Sigmoid colon (tissue), 7 donors: ENCODE results near the gene ZFP30. TPM values are rescaled to one million over a fixed set of nuclear protein-coding genes. Genes with fewer than 3 reads are reported as not detected.

Experiments
- DNase-seq: peaks from one replicate; pipeline ENCODE4 v3.0.0-alpha.2; 2019
- H3K27ac ChIP-seq, 4 donors: fragments of 200-600 bp; sonication (generic); one replicate each; pipeline ENCODE4 v1.5.1; 2016 to 2019; ENCODE audit warnings: mild to moderate bottlenecking in 1 of 4
- H3K27me3 ChIP-seq, 3 donors: fragments of 200-600 bp; sonication (generic); one replicate each; pipeline ENCODE4 v1.5.1; 2019; ENCODE audit warnings: mild to moderate bottlenecking in 1 of 3
- H3K36me3 ChIP-seq, 4 donors: fragments of 200-600 bp; sonication (generic); one replicate each; pipeline ENCODE4 v1.5.1; 2016 to 2019
- H3K4me1 ChIP-seq, 4 donors: fragments of 200-600 bp; sonication (generic); one replicate each; pipeline ENCODE4 v1.5.1; 2017 to 2019
- H3K4me3 ChIP-seq, 4 donors: fragments of 200-600 bp; sonication (generic); one replicate each; pipeline ENCODE4 v1.5.1; 2017 to 2019; ENCODE audit warnings: mild to moderate bottlenecking in 2 of 4, moderate library complexity in 1 of 4
- H3K9me3 ChIP-seq, 4 donors: fragments of 200-600 bp in 3 of 4; sonication (generic) in 3 of 4; one replicate each; pipeline versions ENCODE4 v1.5.1 to v1.6.1; 2013 to 2019
- CTCF ChIP-seq, 4 experiments: fragments of 450-650 bp in 3 of 4; fragments of 200-600 bp in 1 of 4; IDR thresholded peaks; one replicate each; pipeline ENCODE4 v1.5.1; 2016 to 2019; ENCODE audit warnings: antibody characterized with exemption in 4 of 4, mild to moderate bottlenecking in 3 of 4, moderate library complexity in 2 of 4
- EP300 ChIP-seq, 4 donors: sonication (generic); formaldehyde crosslinking; IDR thresholded peaks; one replicate each; pipeline ENCODE4 v1.6.1; 2017; ENCODE audit warnings: antibody characterized with exemption in 4 of 4
- POLR2A ChIP-seq, 2 donors: fragments of 450-650 bp; IDR thresholded peaks; one replicate each; pipeline ENCODE4 v1.6.1; 2016; ENCODE audit warnings: antibody characterized with exemption in 2 of 2, mild to moderate bottlenecking in 2 of 2, moderate library complexity in 2 of 2
- POLR2AphosphoS5 ChIP-seq, 4 donors: sonication (generic); formaldehyde crosslinking; IDR thresholded peaks; one replicate each; pipeline ENCODE4 v1.6.1; 2017; ENCODE audit warnings: antibody characterized with exemption in 4 of 4
- WGBS, 2 donors: extraction: QIAGEN DNeasy Blood & Tissue Kit; methylation state at CpG; one replicate each; pipeline ENCODE4 v1.1.7; 2013; 5-methylcytosine and 5-hydroxymethylcytosine counted together
- intact Hi-C: fragments of 100-400 bp; cut with DNase I; formaldehyde crosslinking; loops from one replicate; pipeline ENCODE4 v1.15.1; 2023
- polyA plus RNA-seq, 3 donors: library from polyadenylated mRNA; stranded (reverse); fragments of 200-250 nt; gene quantifications; one replicate each; pipeline ENCODE4 v1.2.3, GENCODE V29; 2013
- small RNA-seq, 3 donors: library from RNA; depleted of rRNA; stranded (forward); fragments of <200 nt; gene quantifications; one replicate each; pipeline ENCODE3, GENCODE V24; 2016
- total RNA-seq, 4 donors: library from RNA; depleted of rRNA; stranded (reverse); fragments of >200 nt; gene quantifications; one replicate each; pipeline ENCODE4 v1.1.0, GENCODE V29; 2016
- donor health status: healthy with polysubstance abuse.
- donor health status: Bipolar disorder and iron deficiency.
- donor health status: healthy.

ZFP30 gene
- total and polyA plus RNA-seq, 7 donors, result 2.1 to 26.7 (median 8.3) TPM

- no peak for DNase-seq
- H3K27ac ChIP-seq, result no peak overlapping the region
- TF ChIP-seq POLR2A (IDR thresholded peaks at IDR 0.05), result no peak
- TF ChIP-seq CTCF (IDR thresholded peaks at IDR 0.05), result no peak
- TF ChIP-seq EP300 (IDR thresholded peaks at IDR 0.05), result no peak
- no peak for TF ChIP-seq POLR2AphosphoS5 (IDR thresholded peaks at IDR 0.05)
- intact Hi-C loops, result no loop called here
- no peaks in the 10 kb centered on the region for H3K4me1 ChIP-seq
- no peaks in the 10 kb centered on the region for H3K27me3 ChIP-seq
- peaks cover 41 to 59% (median 43%) of the 10 kb centered on the region in 4 donors for H3K9me3 ChIP-seq
- H3K36me3 ChIP-seq, result peaks cover 0 to 45% (median 21%) of the 10 kb centered on the region in 4 donors
- no peak overlapping the region for H3K4me3 ChIP-seq
These were observed 83.1 kb downstream of the ZFP30 start for GRCh38 chr19:37572203-37572602.

- intact Hi-C loops, result no loop called here
- Histone ChIP-seq H3K9me3 (peaks cover 59 to 99% (median 87%) of the 10 kb centered on the region in 4 donors), H3K27me3 (no peaks in the 10 kb centered on the region), H3K36me3 (peaks cover 0 to 90% (median 43%) of the 10 kb centered on the region in 4 donors), H3K4me3 (no peak overlapping the region), H3K4me1 (no peaks in the 10 kb centered on the region), H3K27ac (no peak overlapping the region)
- TF ChIP-seq EP300 (IDR thresholded peaks at IDR 0.05) (no peak), POLR2AphosphoS5 (IDR thresholded peaks at IDR 0.05) (no peak), POLR2A (IDR thresholded peaks at IDR 0.05) (no peak), CTCF (IDR thresholded peaks at IDR 0.05) (no peak)
- no peak for DNase-seq
These were observed 89.9 kb downstream of the ZFP30 start for GRCh38 chr19:37565370-37565669.

GRCh38 chr19:37564624-37565369 is 90.5 kb downstream of the ZFP30 start:
- H3K4me3 ChIP-seq, result no peak overlapping the region
- no peak for DNase-seq
- H3K36me3 ChIP-seq, result peaks cover 0 to 87% (median 41%) of the 10 kb centered on the region in 4 donors
- intact Hi-C loops, result no loop called here
- WGBS, 2 donors, result 94% methylated on average over 7 of the region's 7 CpGs
- H3K9me3 ChIP-seq, result peaks cover 60 to 99% (median 87%) of the 10 kb centered on the region in 4 donors
- H3K4me1 ChIP-seq, result no peaks in the 10 kb centered on the region
- TF ChIP-seq EP300 (IDR thresholded peaks at IDR 0.05), result no peak
- no peaks in the 10 kb centered on the region for H3K27me3 ChIP-seq
- H3K27ac ChIP-seq, result no peak overlapping the region

Small RNAs within 50 kb of the gene (small RNA-seq; reads per million reads assigned to genes)
- 0 reads per million in 3 donors for gene SELENOKP1

Other genes starting within 250 kb of the ZFP30 start
- gene ZNF569, start 188.0 kb downstream of the ZFP30 start, total RNA-seq, result 10 to 100 TPM in 1 of 4 donors, 1 to 10 TPM in 3; 4.7 to 10.7 (median 5.9) TPM
- 1 to 10 TPM in 1 of 3 donors, under 1 TPM in 2; 0.46 to 1.5 (median 0.60) TPM for gene ZNF569, start 188.0 kb downstream of the ZFP30 start, polyA plus RNA-seq
- 1 to 10 TPM; 8.1 to 8.7 (median 8.4) TPM for gene ZNF570, start 186.1 kb downstream of the ZFP30 start, total RNA-seq
- gene ZNF570, start 186.1 kb downstream of the ZFP30 start, polyA plus RNA-seq, result 1 to 10 TPM; 1.8 to 2.0 (median 1.8) TPM
- gene ZNF793, start 148.5 kb downstream of the ZFP30 start, total RNA-seq, result 1 to 10 TPM; 2.9 to 6.1 (median 5.4) TPM
- 1 to 10 TPM; 1.2 to 3.0 (median 1.6) TPM for gene ZNF793, start 148.5 kb downstream of the ZFP30 start, polyA plus RNA-seq
- 10 to 100 TPM in 1 of 4 donors, 1 to 10 TPM in 3; 3.1 to 11.4 (median 5.2) TPM for gene ZNF571, start 60.7 kb downstream of the ZFP30 start, total RNA-seq
- gene ZNF571, start 60.7 kb downstream of the ZFP30 start, polyA plus RNA-seq, result 1 to 10 TPM; 1.2 to 2.1 (median 1.6) TPM
- 1 to 10 TPM; 6.4 to 8.0 (median 7.1) TPM for gene ZNF540, start 60.6 kb downstream of the ZFP30 start, total RNA-seq
- gene ZNF540, start 60.6 kb downstream of the ZFP30 start, polyA plus RNA-seq, result 1 to 10 TPM in 1 of 3 donors, under 1 TPM in 1, not detected in 1; 0.60 to 2.1 TPM
- gene ZNF607, start 64.3 kb upstream of the ZFP30 start, total RNA-seq, result 1 to 10 TPM; 3.7 to 7.2 (median 4.8) TPM
- gene ZNF607, start 64.3 kb upstream of the ZFP30 start, polyA plus RNA-seq, result 1 to 10 TPM in 1 of 3 donors, under 1 TPM in 2; 0.60 to 2.6 (median 0.92) TPM
- gene ZNF573, start 124.1 kb upstream of the ZFP30 start, total RNA-seq, result 1 to 10 TPM; 6.8 to 9.7 (median 7.6) TPM
- gene ZNF573, start 124.1 kb upstream of the ZFP30 start, polyA plus RNA-seq, result 1 to 10 TPM in 2 of 3 donors, not detected in 1; 1.2 to 2.7 TPM